GM21619 (cell line): ENCODE data around the gene PSMB5.

Experiments used
- ATAC-seq: cut with Tn5 transposase; IDR thresholded peaks from one replicate; pipeline ENCODE4 v1.9.1; 2021; ENCODE audit not compliant: unreplicated experiment

Gene PSMB5

GRCh38 chr14:23045419-23046357, 11.0 kb upstream of the PSMB5 start:
- no peak for ATAC-seq

DNA sequence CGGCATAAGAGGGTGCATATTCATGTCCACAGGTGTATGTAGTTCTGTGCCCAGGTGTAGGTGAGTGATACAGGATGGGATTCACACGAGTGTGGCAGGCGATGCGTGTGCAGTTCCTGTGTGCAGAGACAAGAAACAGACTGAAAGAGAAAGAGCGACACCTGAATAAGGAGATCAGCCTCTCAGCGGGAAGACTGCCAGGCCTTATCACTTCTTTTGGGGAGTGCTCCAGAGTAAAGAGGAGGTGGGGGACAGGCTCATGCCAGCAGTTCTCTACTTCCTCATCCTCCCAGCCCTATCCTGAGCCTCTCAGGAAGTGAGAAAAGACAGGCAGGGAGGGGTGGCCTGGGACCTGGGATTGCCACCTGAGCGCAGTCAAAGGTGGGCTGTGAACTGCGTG, 10.1 kb upstream of the PSMB5 start:
- ATAC-seq, result no peak

GRCh38 chr14:23043754-23044153, 9.1 kb upstream of the PSMB5 start:
- ATAC-seq, result no peak

DNA sequence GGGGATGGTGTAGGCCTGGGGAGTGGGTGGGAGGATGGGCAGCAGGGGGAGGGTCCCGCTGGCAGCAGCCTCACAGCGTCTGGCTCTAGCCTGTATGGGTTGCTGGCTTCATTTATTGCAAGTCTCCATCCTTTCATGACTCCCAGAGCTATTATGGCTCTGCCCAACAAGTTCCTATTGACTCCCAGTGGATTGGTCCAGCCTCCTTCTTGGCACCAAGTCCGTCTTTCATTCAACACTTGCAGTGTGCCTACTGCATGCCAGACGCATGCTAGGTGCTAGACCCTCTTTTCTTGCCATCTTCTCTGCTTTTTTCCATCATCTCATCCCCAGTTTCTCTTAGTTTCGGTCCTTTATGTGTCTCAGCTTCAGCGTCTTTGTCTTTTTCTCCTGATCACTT, 8.4 kb upstream of the PSMB5 start:
- ATAC-seq, result no peak

- ATAC-seq, result no peak
These were observed 7.7 kb upstream of the PSMB5 start, which contains the start of gene PSMB11 for GRCh38 chr14:23042162-23042965. TSS of gene PSMB11 (plus strand) at chr14:23042212. CDS start at chr14:23042226, 14 bp downstream.

DNA sequence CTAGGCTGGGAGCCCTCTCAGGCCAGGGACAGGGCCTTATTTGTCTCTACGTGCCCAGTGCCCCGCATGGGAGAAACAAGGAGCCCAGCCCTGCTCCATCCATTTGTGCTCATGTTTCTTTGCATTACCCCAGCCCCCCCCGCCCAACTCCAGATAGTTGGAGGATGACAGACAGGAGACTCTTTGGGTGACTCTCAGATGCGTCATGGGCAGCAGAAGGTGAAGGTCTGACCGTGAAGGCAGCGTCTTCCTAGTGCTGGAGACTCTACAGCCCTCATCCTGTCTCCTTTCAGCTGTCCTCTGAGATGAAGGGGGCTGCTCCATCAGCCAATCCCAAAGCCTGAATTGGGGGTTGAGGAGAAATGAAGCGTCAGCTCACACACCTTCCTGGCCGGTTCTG, 7.0 kb upstream of the PSMB5 start:
- no peak for ATAC-seq

GRCh38 chr14:23040100-23040499, 5.4 kb upstream of the PSMB5 start:
- no peak for ATAC-seq

DNA sequence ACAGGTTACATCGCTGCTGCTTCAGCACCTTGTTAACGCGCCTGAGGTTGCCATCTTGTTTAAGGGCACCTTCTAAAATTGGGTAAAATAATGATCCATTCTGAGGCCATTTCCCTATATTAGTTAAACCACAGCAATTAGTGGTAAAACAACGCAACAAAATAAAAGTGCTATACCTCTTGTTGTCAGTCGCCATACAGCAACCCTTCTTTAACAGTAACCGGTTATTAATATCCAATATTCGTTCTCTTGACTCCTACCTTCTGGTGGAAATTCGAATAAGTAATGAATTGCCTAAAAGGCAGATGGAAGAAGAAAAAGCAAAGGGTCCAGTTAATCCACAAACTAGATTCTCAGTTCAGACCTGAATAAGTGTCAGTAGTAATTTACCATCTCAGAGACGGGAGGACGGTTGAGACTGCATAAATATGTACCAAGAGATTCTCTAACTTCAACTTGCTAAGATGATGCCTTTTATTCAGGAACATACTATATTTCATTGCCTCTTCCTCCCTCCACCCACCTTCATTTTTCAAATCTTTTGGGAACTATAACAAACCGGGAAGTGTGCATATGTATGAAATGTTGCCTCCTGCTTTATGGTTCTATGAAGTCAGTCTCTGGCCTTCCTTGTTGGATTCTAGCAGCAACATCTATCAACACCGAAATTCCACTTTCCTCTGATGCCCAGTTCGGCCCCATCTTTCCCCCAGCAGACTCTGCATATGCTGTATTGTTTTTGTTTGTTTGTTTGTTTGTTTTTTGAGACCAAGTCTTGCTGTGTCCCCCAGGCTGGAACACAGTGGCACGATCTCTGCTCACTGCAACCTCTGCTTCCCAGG, 824 bp upstream of the PSMB5 start:
- no peak for ATAC-seq

- ATAC-seq, result no peak
These were observed 751 bp downstream of the PSMB5 start for GRCh38 chr14:23033801-23034497.

- no peak for ATAC-seq
These were observed 1.4 kb downstream of the PSMB5 start for GRCh38 chr14:23033251-23033727.

DNA sequence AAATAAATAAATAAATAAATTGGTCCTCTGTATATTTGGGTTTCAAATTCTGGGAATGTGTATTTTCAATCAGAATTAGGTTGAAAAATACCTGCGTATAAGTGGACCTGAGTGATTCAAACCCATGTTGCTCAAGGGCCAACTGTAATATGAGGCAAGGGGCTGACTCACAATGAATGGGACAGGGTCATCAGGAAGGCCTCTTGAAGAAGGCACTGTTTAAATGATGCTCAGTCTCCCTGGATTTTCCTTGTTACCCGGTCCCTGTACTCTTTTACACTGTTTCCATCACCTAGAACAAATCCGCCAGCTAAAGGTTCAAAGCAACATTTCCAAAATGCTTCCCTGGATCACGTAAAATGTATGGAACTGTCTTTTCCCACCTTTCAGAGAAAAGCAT, 3.8 kb downstream of the PSMB5 start:
- no peak for ATAC-seq

DNA sequence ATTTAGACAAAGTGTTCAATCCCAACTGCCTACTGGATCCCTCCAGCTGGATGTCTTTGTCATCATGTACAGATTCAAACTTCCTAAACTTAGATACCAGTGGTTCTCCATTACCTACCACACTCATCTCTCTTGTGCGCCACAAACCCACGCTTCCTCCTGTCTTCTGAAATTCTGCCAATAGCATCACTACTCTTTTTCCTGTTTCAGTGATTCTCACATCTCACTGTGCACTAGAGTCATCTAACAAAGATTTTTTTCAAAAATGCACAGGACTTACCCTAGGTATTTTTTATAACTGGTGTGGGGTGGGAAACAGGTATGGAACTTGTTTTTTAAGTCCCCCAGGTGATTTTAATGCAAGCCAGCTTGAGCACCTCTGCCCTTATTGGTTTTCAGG, 5.9 kb downstream of the PSMB5 start:
- no peak for ATAC-seq

DNA sequence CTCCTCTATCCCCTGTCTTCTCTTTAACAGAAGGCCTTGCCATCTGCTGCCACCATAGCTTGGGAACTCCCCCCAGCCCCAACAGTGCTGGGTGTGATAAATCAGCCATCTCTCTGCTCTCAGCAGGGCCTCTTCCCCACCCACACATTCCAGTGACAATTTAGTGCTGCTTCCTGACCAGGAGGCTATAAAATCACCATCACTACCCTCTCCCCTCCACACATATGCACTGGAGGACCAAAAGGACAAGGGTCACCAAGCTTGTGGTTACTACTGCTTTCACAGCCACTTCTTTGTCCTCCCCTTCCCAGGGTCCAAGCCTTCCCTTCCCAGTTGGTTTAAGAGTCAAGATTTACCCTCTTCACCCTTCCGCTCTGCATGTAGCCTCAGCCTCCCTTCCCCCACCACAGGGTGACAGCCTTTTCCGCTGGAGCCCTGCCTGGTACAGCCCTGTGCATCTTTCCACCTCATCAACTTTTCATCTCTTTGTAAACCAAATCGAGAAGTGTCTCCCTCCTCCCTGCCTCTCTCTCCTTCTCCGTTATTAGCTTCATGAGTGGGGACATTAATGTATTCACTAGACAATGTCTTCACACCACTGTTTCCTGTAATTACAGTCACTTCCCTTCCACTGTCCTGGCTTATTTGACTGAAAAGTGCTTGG, 9.4 kb downstream of the PSMB5 start:
- no peak for ATAC-seq

- ATAC-seq, result no peak
These were observed 10.1 kb downstream of the PSMB5 start for GRCh38 chr14:23024612-23025075.

- no peak for ATAC-seq
These were observed 10.9 kb downstream of the PSMB5 start for GRCh38 chr14:23023795-23024152.

- no peak for ATAC-seq
These were observed 11.5 kb downstream of the PSMB5 start for GRCh38 chr14:23023022-23023794.

DNA sequence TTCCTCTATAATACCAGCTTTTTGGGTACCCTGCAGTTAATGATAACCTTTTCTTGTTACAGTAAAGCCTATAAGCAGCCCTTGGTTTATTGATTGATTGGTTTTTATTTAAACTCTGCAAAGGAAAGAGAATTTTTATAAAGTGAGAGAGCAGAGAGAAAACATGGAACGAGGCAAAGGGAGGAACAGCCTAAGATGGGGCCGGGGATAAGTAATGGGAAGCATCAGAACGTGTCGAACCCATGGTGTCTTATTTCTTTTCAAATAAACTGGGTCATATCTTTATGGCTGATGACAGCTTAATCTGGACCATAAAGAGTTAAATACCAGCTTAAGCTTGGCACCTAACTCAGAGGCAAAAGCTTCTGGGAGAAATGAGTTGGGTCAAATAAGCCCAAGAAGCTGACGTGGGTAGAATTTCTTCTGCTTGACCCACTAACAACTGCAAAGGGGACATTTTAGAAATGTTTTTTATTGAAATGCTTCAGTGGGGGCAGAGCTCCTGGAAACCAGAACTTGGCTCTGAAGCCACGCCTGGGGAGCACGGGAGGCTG, 12.7 kb downstream of the PSMB5 start:
- no peak for ATAC-seq

DNA sequence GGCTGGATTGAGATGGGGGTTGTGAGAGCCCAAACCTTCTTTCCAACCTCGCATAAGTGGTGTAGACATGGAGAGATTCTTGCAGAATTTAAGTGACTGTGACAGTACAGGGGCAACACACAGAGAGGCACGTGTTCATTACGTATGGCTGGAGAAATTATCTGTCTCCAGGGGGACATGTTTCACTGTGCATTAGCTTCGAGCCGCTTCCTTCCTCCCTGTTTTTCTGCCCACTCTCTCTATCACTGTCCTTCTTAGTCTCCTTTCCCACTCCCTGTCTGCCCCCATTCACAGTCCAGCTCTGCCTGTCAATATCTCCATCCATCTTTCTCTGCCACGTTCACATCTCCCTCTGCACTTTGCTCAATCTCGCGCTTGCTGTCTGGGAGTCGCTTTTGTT, 13.3 kb downstream of the PSMB5 start:
- ATAC-seq, result no peak
